Myocyte (in vitro differentiated cells): ENCODE measurements around the gene RHD. TPM values are rescaled to one million over a fixed set of nuclear protein-coding genes. Genes with fewer than 3 reads are reported as not detected.
"Not testable (repeated sequence)": the region's sequence is repeated elsewhere in the genome, so short reads cannot be mapped to it uniquely, and the experiment has no call there.

Experiments used
- DNase-seq: peaks from one replicate; pipeline ENCODE4 v3.0.0-alpha.2; 2012; ENCODE audit warnings: low read depth
- total RNA-seq: library from RNA; depleted of rRNA; stranded (reverse); fragments of >200 nt; gene quantifications from 2 replicates; pipeline ENCODE4 v1.2.3, GENCODE V29; 2014

RHD gene
- total RNA-seq, 1 donor from 2014 or later: not detected

GRCh38 chr1:25256578-25256965 lies 15.7 kb upstream of the RHD start:
- DNase-seq: no peak

GRCh38 chr1:25257196-25257595 lies 15.1 kb upstream of the RHD start:
- no peak for DNase-seq

GRCh38 chr1:25259813-25260212 lies 12.5 kb upstream of the RHD start:
- DNase-seq: peak; percentile 24

GRCh38 chr1:25260336-25260735 lies 12.0 kb upstream of the RHD start:
- DNase-seq: not testable (repeated sequence)

- not testable (repeated sequence) for DNase-seq
Measured at GRCh38 chr1:25266554-25267287, 5.6 kb upstream of the RHD start.

- DNase-seq: not testable (repeated sequence)
Measured at GRCh38 chr1:25267288-25268142, 4.8 kb upstream of the RHD start.

- DNase-seq: not testable (repeated sequence)
Measured at GRCh38 chr1:25268143-25268760, 4.1 kb upstream of the RHD start.

GRCh38 chr1:25275648-25276047 lies 3.3 kb downstream of the RHD start:
- not testable (repeated sequence) for DNase-seq

- not testable (repeated sequence) for DNase-seq
Measured at GRCh38 chr1:25277295-25277694, 5.0 kb downstream of the RHD start.

GRCh38 chr1:25278358-25278757 lies 6.0 kb downstream of the RHD start:
- not testable (repeated sequence) for DNase-seq

- not testable (repeated sequence) for DNase-seq
Measured at GRCh38 chr1:25278790-25279189, 6.5 kb downstream of the RHD start.

GRCh38 chr1:25279693-25280111 lies 7.4 kb downstream of the RHD start:
- not testable (repeated sequence) for DNase-seq

- not testable (repeated sequence) for DNase-seq
Measured at GRCh38 chr1:25285862-25286261, 13.6 kb downstream of the RHD start.

GRCh38 chr1:25287164-25287563 lies 14.9 kb downstream of the RHD start:
- not testable (repeated sequence) for DNase-seq

- not testable (repeated sequence) for DNase-seq
Measured at GRCh38 chr1:25288573-25289101, 16.3 kb downstream of the RHD start.

GRCh38 chr1:25290043-25290442 lies 17.7 kb downstream of the RHD start:
- DNase-seq: not testable (repeated sequence)

- DNase-seq: not testable (repeated sequence)
Measured at GRCh38 chr1:25293426-25293825, 21.1 kb downstream of the RHD start.

GRCh38 chr1:25294889-25295826 lies 22.8 kb downstream of the RHD start:
- not testable (repeated sequence) for DNase-seq

- DNase-seq: not testable (repeated sequence)
Measured at GRCh38 chr1:25296501-25296900, 24.2 kb downstream of the RHD start.

- not testable (repeated sequence) for DNase-seq
Measured at GRCh38 chr1:25300729-25301128, 28.4 kb downstream of the RHD start.
